K562 (cell line): ENCODE measurements around the gene CREB3L1. TPM values are rescaled to one million over a fixed set of nuclear protein-coding genes. Genes with fewer than 3 reads are reported as not detected.

Experiments
- ATF1 ChIP-seq, 2 experiments: fragments of 450-650 bp in 1 of 2; IDR thresholded peaks; 2 replicates each; pipeline ENCODE4 v1.6.1; 2016; ENCODE audit warnings: missing compliant biosample characterization in 1 of 2, missing genetic modification characterization in 1 of 2
- BCOR ChIP-seq: fragments of 450-650 bp; IDR thresholded peaks from 2 replicates; pipeline ENCODE4 v1.6.1; 2016
- CBFA2T3 ChIP-seq: fragments of 450-650 bp; IDR thresholded peaks from 2 replicates; pipeline ENCODE4 v1.6.1; 2017
- CTBP1 ChIP-seq: fragments of 450-650 bp; IDR thresholded peaks from 2 replicates; pipeline ENCODE4 v1.6.1; 2016; ENCODE audit warnings: borderline replicate concordance
- ELF4 ChIP-seq: fragments of 450-650 bp; formaldehyde crosslinking; IDR thresholded peaks from 2 replicates; pipeline ENCODE4 v1.4.0; 2022; ENCODE audit warnings: missing genetic modification characterization
- FOS ChIP-seq: IDR thresholded peaks from 3 replicates; pipeline ENCODE4 v1.6.1; 2011; ENCODE audit not compliant: insufficient read length; ENCODE audit errors: extremely low read depth
- GATAD2B ChIP-seq: fragments of 450-650 bp; IDR thresholded peaks from 2 replicates; pipeline ENCODE4 v1.6.1; 2017; ENCODE audit warnings: mild to moderate bottlenecking, borderline replicate concordance
- LARP7 ChIP-seq: fragments of 450-650 bp; IDR thresholded peaks from 2 replicates; pipeline ENCODE4 v1.6.1; 2016
- MECOM ChIP-seq: fragments of 250-450 bp; sonication (Bioruptor Pico); IDR thresholded peaks from 2 replicates; pipeline ENCODE4 v1.8.0; 2022; ENCODE audit warnings: inconsistent platforms
- MNT ChIP-seq, 2 experiments: fragments of 450-650 bp; conservative IDR thresholded peaks; 2 replicates each; pipeline ENCODE4 v1.6.1; 2017; ENCODE audit warnings: mild to moderate bottlenecking in 2 of 2, moderate library complexity in 2 of 2
- NFYB ChIP-seq: IDR thresholded peaks from 2 replicates; pipeline ENCODE4 v1.6.1; 2011; ENCODE audit warnings: mild to moderate bottlenecking, moderate library complexity; ENCODE audit not compliant: insufficient read length; ENCODE audit errors: extremely low read depth
- NR4A1 ChIP-seq, 2 experiments: fragments of 250-450 bp in 1 of 2; fragments of 450-650 bp in 1 of 2; sonication (Bioruptor Pico) in 1 of 2; IDR thresholded peaks; 2 replicates each; pipeline versions ENCODE4 v1.4.0 to v1.6.1; 2016 to 2020; ENCODE audit warnings: mild to moderate bottlenecking in 2 of 2, missing compliant biosample characterization in 1 of 2, missing genetic modification characterization in 1 of 2, moderate library complexity in 1 of 2
- PCBP1 ChIP-seq: fragments of 200-400 bp; formaldehyde crosslinking; IDR thresholded peaks from 2 replicates; pipeline ENCODE4 v1.6.1; 2018; ENCODE audit warnings: mild to moderate bottlenecking, low read depth, low read length; ENCODE audit not compliant: poor library complexity, severe bottlenecking
- POLR3A ChIP-seq: IDR thresholded peaks from 2 replicates; pipeline ENCODE4 v1.6.1; 2011; ENCODE audit warnings: borderline replicate concordance, mild to moderate bottlenecking, moderate library complexity; ENCODE audit not compliant: insufficient read length, insufficient read depth; ENCODE audit errors: extremely low read depth
- PTBP1 ChIP-seq: fragments of 200-400 bp; formaldehyde crosslinking; IDR thresholded peaks from 2 replicates; pipeline ENCODE4 v1.6.1; 2017; ENCODE audit warnings: low read depth, low read length
- SMARCB1 ChIP-seq: IDR thresholded peaks from 2 replicates; pipeline ENCODE4 v1.6.1; 2011; ENCODE audit warnings: improper control_type of control experiment, low read depth; ENCODE audit not compliant: insufficient read length
- STAT5A ChIP-seq: IDR thresholded peaks from 2 replicates; pipeline ENCODE4 v1.6.1; 2012; ENCODE audit warnings: low read length, inconsistent platforms, borderline replicate concordance
- ZNF239 ChIP-seq: fragments of 250-450 bp; sonication (Bioruptor Pico); IDR thresholded peaks from 2 replicates; pipeline ENCODE4 v1.4.0; 2020; ENCODE audit warnings: mild to moderate bottlenecking
- ZNF311 ChIP-seq: fragments of 250-450 bp; sonication (Bioruptor Pico); IDR thresholded peaks from 2 replicates; pipeline ENCODE4 v1.4.0; 2020; ENCODE audit warnings: mild to moderate bottlenecking, moderate library complexity
- ZNF561 ChIP-seq: fragments of 450-650 bp; formaldehyde crosslinking; conservative IDR thresholded peaks from 2 replicates; pipeline ENCODE4 v1.4.0; 2020; ENCODE audit warnings: mild to moderate bottlenecking, moderate library complexity
- ZNF592 ChIP-seq: fragments of 450-650 bp; IDR thresholded peaks from 2 replicates; pipeline ENCODE4 v1.6.1; 2017; ENCODE audit warnings: antibody characterized with exemption, mild to moderate bottlenecking
- polyA plus RNA-seq, 8 experiments: library from polyadenylated mRNA; depleted of rRNA in 4 of 8; stranded (reverse) in 5 of 8; unstranded in 3 of 8; fragments of >200 nt; fragmentation: Nextera tagmentation in 2 of 8; fragmentation: Illumina TruSeq in 1 of 8; extraction: Ambion mirVana in 2 of 8; extraction: Trizol in 1 of 8; gene quantifications; 2 replicates each; pipeline versions ENCODE4 v1.2.1 to v1.2.3, GENCODE V29; 2011 to 2014; ENCODE audit warnings: inconsistent platforms in 1 of 8, missing spikeins in 1 of 8
- total RNA-seq, 7 experiments: library from RNA; depleted of rRNA in 6 of 7; stranded (reverse); fragments of >200 nt in 6 of 7; fragmentation: Illumina TruSeq in 2 of 7; extraction: Trizol in 2 of 7; gene quantifications; 2 replicates each; pipeline versions ENCODE4 v1.2.1 to v1.2.3, GENCODE V29; 2011 to 2021; ENCODE audit warnings: low replicate concordance in 1 of 7

The CREB3L1 gene
- total and polyA plus RNA-seq, 9 of the 15 experiments (the other 6 are each of a cell fraction or from before 2014, with no cell fraction given): 1.2 to 27.6 (median 3.7) TPM

- TF ChIP-seq LARP7 (no peak), GATAD2B (no peak), MECOM (CRISPR knock-in tag) (no peak), FOS (no peak), ZNF239 (no peak), SMARCB1 (no peak), CTBP1 (0 out of 2 replicates have a peak, but pooled peaks have one; percentile 28), ZNF592 (peak; percentile 86), PCBP1 (no peak), PTBP1 (no peak), STAT5A (no peak), POLR3A (no peak), CBFA2T3 (no peak), ZNF561 (no peak), NR4A1 (CRISPR knock-in tag; IDR thresholded peaks at IDR 0.05) (0 out of 2 replicates have a peak, but pooled peaks have one; percentile 50), NR4A1 (tag; IDR thresholded peaks at IDR 0.05) (no peak), MNT (conservative IDR thresholded peaks at IDR 0.05) (peak in 1 of 2 experiments; percentile 49; a peak in 1 of 4 replicates), ATF1 (CRISPR knock-in tag; IDR thresholded peaks at IDR 0.05) (no peak), ATF1 (tag; IDR thresholded peaks at IDR 0.05) (peak; percentile 15; the same call in 1 of the 2 replicates), NFYB (no peak), ELF4 (CRISPR knock-in tag) (0 out of 2 replicates have a peak, but pooled peaks have one; percentile 45), BCOR (no peak), ZNF311 (CRISPR knock-in tag) (peak; percentile 44; the same call in 1 of the 2 replicates)
These were observed 84.1 kb downstream of the CREB3L1 start (continued) for GRCh38 chr11:46361283-46362155.
